Neural crest cell (in vitro differentiated cells): Measurements from ENCODE around the gene TBC1D5. TPM values are rescaled to one million over a fixed set of nuclear protein-coding genes. Genes with fewer than 3 reads are reported as not detected.

Experiments used
- DNase-seq: peaks from one replicate; pipeline ENCODE4 v3.0.0; 2021; ENCODE audit warnings: low read depth, mixed read lengths, low spot score
- H3K27ac Mint-ChIP-seq: one replicate; pipeline ENCODE4 v1.8.0; 2021; ENCODE audit warnings: mild to moderate bottlenecking, mixed read lengths; ENCODE audit not compliant: unreplicated experiment
- H3K27me3 Mint-ChIP-seq: 2 replicates; pipeline ENCODE4 v1.8.0; 2021; ENCODE audit warnings: low read depth, mild to moderate bottlenecking, mixed read lengths
- H3K36me3 Mint-ChIP-seq: 2 replicates; pipeline ENCODE4 v1.8.0; 2021; ENCODE audit warnings: low read depth, mild to moderate bottlenecking, mixed read lengths
- H3K4me1 Mint-ChIP-seq: 2 replicates; pipeline ENCODE4 v1.8.0; 2021; ENCODE audit warnings: mixed read lengths
- H3K4me3 Mint-ChIP-seq: one replicate; pipeline ENCODE4 v1.8.0; 2021; ENCODE audit warnings: mild to moderate bottlenecking, mixed read lengths
- H3K9me3 Mint-ChIP-seq: 2 replicates; pipeline ENCODE4 v1.8.0; 2021; ENCODE audit warnings: mixed read lengths
- total RNA-seq: library from RNA; stranded (reverse); gene quantifications from 2 replicates; pipeline ENCODE4 v1.2.1, GENCODE V29; 2021
- TF ChIP-seq, protein P1 (sequence below): fragments of 200-600 bp; sonication (generic); conservative IDR thresholded peaks from 2 replicates; pipeline ENCODE4 v1.5.0; 2021; ENCODE audit warnings: antibody characterized with exemption, mild to moderate bottlenecking

TBC1D5 gene
- total RNA-seq, 1 donor from 2014 or later, result 51.2 TPM

GRCh38 chr3:17233398-17233800 is 509.0 kb downstream of the TBC1D5 start:
- peak; percentile 14 for DNase-seq
- H3K4me1 Mint-ChIP-seq, result peaks cover 5% of the 10 kb centered on the region
- H3K9me3 Mint-ChIP-seq, result no peaks in the 10 kb centered on the region
- H3K27me3 Mint-ChIP-seq, result no peaks in the 10 kb centered on the region
- no peak overlapping the region for H3K4me3 Mint-ChIP-seq
- no peak overlapping the region for H3K27ac Mint-ChIP-seq
- H3K36me3 Mint-ChIP-seq, result no peaks in the 10 kb centered on the region
- TF ChIP-seq, protein P1, sequence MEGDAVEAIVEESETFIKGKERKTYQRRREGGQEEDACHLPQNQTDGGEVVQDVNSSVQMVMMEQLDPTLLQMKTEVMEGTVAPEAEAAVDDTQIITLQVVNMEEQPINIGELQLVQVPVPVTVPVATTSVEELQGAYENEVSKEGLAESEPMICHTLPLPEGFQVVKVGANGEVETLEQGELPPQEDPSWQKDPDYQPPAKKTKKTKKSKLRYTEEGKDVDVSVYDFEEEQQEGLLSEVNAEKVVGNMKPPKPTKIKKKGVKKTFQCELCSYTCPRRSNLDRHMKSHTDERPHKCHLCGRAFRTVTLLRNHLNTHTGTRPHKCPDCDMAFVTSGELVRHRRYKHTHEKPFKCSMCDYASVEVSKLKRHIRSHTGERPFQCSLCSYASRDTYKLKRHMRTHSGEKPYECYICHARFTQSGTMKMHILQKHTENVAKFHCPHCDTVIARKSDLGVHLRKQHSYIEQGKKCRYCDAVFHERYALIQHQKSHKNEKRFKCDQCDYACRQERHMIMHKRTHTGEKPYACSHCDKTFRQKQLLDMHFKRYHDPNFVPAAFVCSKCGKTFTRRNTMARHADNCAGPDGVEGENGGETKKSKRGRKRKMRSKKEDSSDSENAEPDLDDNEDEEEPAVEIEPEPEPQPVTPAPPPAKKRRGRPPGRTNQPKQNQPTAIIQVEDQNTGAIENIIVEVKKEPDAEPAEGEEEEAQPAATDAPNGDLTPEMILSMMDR, result peak; percentile 77

- Mint-ChIP-seq H3K4me1 (peaks cover 6% of the 10 kb centered on the region), H3K9me3 (no peaks in the 10 kb centered on the region)
- TF ChIP-seq, protein P1, result no peak
These were observed 510.0 kb downstream of the TBC1D5 start for GRCh38 chr3:17232442-17232841.

DNA sequence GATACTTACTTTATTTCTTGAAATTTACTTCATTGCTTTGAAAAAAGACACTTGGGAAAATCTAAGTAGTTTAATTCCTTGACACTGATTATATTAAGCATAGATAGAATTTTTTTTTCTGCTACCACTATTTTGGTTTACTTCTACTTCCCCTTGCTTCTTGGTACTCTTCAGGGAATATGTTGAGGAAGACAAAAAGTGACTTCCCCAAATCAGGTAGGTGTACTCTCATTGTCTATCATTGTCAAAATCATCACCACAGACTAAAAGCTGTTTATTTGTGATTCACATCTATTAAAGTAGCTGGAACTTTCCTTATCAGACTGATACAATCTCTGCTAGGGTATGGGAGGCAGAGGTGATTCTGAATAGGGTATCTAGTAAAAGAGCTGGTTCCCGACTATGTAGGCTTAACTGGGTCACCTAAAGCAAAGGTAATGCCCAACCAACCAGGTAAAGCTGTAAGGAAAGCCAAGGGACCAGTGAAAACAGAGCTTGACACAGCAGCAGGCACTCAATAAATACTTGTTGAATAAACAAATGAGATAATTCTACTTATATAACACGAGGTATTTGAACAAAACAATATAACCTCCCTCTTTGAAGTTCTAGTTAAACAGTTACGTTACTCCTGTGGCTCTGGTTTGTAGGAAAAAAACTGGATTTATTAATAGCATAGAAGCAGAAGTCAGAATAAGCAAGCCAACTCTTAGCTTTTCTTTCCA is 510.7 kb downstream of the TBC1D5 start:
- H3K27me3 Mint-ChIP-seq, result no peaks in the 10 kb centered on the region
- TF ChIP-seq, protein P1, result no peak
- H3K4me1 Mint-ChIP-seq, result peaks cover 10% of the 10 kb centered on the region
- no peak overlapping the region for H3K4me3 Mint-ChIP-seq
- DNase-seq, result no peak
- H3K27ac Mint-ChIP-seq, result no peak overlapping the region
- no peaks in the 10 kb centered on the region for H3K9me3 Mint-ChIP-seq
- H3K36me3 Mint-ChIP-seq, result no peaks in the 10 kb centered on the region

More at GRCh38 chr3:17232442-17232841, 510.0 kb downstream of the TBC1D5 start:
- DNase-seq, result no peak
- no peaks in the 10 kb centered on the region for H3K27me3 Mint-ChIP-seq
- no peak overlapping the region for H3K27ac Mint-ChIP-seq
- H3K36me3 Mint-ChIP-seq, result no peaks in the 10 kb centered on the region
- no peak overlapping the region for H3K4me3 Mint-ChIP-seq

- no peak for DNase-seq
- Mint-ChIP-seq H3K36me3 (peaks cover 2% of the 10 kb centered on the region), H3K27ac (no peak overlapping the region), H3K4me3 (no peak overlapping the region), H3K9me3 (no peaks in the 10 kb centered on the region), H3K27me3 (no peaks in the 10 kb centered on the region), H3K4me1 (peaks cover 5% of the 10 kb centered on the region)
- TF ChIP-seq, protein P1, result no peak
These were observed 515.0 kb downstream of the TBC1D5 start for GRCh38 chr3:17227472-17227871.

GRCh38 chr3:17221529-17221928 is 520.9 kb downstream of the TBC1D5 start:
- H3K27me3 Mint-ChIP-seq, result no peaks in the 10 kb centered on the region
- TF ChIP-seq, protein P1, result no peak
- no peak overlapping the region for H3K27ac Mint-ChIP-seq
- H3K4me3 Mint-ChIP-seq, result no peak overlapping the region
- DNase-seq, result no peak
- peaks cover 23% of the 10 kb centered on the region for H3K36me3 Mint-ChIP-seq
- H3K4me1 Mint-ChIP-seq, result no peaks in the 10 kb centered on the region
- H3K9me3 Mint-ChIP-seq, result peaks cover 10% of the 10 kb centered on the region
